ENCODE measurements around the gene BSN.
"Not testable (repeated sequence)": the region's sequence is repeated elsewhere in the genome, so short reads cannot be mapped to it uniquely, and the experiment has no call there.

- TF ChIP-seq CTCF (conservative IDR thresholded peaks at IDR 0.05; ENCODE audit: low read depth in 2 of 2); EZH2phosphoT487 (IDR thresholded peaks at IDR 0.05; ENCODE audit: unreplicated experiment); NANOG (IDR thresholded peaks at IDR 0.05; ENCODE audit: borderline replicate concordance); ZNF462 (CRISPR knock-in tag; IDR thresholded peaks at IDR 0.05): not testable (repeated sequence)
Measured at GRCh38 chr3:49690856-49691255, 136.6 kb downstream of the BSN start.
